ENCODE results near the gene NRIP3. TPM values are rescaled to one million over a fixed set of nuclear protein-coding genes. Genes with fewer than 3 reads are reported as not detected.

NRIP3 gene
- total and polyA plus RNA-seq, 9 of the 15 experiments (the other 6 are each of a cell fraction or from before 2014, with no cell fraction given): 4.4 to 18.7 (median 11.6) TPM

DNA sequence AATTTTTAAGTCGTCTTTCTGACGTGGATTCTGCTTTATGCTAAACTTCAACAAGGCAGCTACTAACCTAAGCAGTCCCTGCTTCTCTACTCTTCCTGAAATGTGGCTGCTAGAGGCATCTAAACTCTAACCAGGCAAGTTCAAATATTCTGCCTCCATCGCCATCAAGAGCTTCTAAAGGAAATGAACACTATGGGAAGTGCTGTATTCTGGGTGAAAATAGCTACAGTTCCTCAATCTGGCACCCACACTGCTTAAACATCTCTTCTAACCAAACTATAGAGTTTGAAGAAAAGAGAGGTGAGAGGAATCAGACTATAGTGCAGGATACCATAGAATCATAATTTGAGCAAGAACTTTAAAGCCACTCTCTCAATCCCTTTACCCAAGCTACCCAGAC is 6.3 kb downstream of the NRIP3 start (continued):
- TF ChIP-seq, protein P1, sequence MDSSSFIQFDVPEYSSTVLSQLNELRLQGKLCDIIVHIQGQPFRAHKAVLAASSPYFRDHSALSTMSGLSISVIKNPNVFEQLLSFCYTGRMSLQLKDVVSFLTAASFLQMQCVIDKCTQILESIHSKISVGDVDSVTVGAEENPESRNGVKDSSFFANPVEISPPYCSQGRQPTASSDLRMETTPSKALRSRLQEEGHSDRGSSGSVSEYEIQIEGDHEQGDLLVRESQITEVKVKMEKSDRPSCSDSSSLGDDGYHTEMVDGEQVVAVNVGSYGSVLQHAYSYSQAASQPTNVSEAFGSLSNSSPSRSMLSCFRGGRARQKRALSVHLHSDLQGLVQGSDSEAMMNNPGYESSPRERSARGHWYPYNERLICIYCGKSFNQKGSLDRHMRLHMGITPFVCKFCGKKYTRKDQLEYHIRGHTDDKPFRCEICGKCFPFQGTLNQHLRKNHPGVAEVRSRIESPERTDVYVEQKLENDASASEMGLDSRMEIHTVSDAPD (CRISPR knock-in tag; IDR thresholded peaks at IDR 0.05): no peak
- TF ChIP-seq TAL1 (IDR thresholded peaks at IDR 0.05): no peak
- TF ChIP-seq JUN (IDR thresholded peaks at IDR 0.05; ENCODE audit: borderline replicate concordance, low read depth, low read length): no peak
- TF ChIP-seq JUN (CRISPR knock-in tag; IDR thresholded peaks at IDR 0.05; ENCODE audit: borderline replicate concordance): no peak
- TF ChIP-seq KLF16 (IDR thresholded peaks at IDR 0.05): no peak
- TF ChIP-seq MCM5 (IDR thresholded peaks at IDR 0.05; ENCODE audit: low read depth): no peak
- TF ChIP-seq BACH1 (tag; IDR thresholded peaks at IDR 0.05): no peak
- no peak for TF ChIP-seq STAT5A (IDR thresholded peaks at IDR 0.05; ENCODE audit: borderline replicate concordance, low read length)

DNA sequence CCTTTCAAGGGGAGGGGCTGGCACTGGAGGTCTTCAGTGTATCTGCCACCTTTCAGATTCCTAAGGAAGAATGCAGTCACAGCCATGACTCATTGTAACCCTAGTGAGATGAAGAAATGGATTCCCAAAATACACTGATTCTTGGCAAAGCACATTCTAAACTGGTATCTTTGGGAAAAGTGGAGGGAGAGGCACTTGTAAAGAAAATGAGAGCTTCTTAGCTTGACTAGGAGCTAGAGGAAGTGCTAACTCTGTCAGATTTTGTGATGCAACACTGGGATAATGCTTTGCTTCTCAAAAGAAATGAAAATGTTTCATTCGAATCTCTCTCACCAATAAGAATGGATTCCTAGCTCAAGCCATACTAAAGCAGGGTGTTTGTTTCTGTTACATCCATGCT is 14.3 kb downstream of the NRIP3 start:
- Histone ChIP-seq H3K27me3 (ENCODE audit: control insufficient read depth in 2 of 2, insufficient read depth in 2 of 2, low read length in 2 of 2) (no peaks in the 10 kb centered on the region), H3K4me3 (no peak overlapping the region), H3K9me3 (replicated peaks; ENCODE audit: control insufficient read depth, insufficient read depth, low read depth, low read length) (no peaks in the 10 kb centered on the region), H3K79me2 (ENCODE audit: control insufficient read depth, insufficient read depth, low read length) (no peaks in the 10 kb centered on the region), H4K20me1 (replicated peaks; ENCODE audit: control insufficient read depth, insufficient read depth, low read length) (no peaks in the 10 kb centered on the region), H3K36me3 (ENCODE audit: control insufficient read depth, insufficient read depth, low read length) (no peaks in the 10 kb centered on the region), H2AFZ (ENCODE audit: low read depth, low read length) (peak overlapping the region; percentile 36), H3K4me2 (ENCODE audit: insufficient read depth, low read length) (peak overlapping the region; percentile 74; the same call in 1 of the 2 replicates), H3K4me1 (replicated peaks in 1 of 2; ENCODE audit: control insufficient read depth in 2 of 2, insufficient read depth in 2 of 2, low read length in 2 of 2) (peaks cover 6 to 37% of the 10 kb centered on the region in 2 experiments), H3K9ac (ENCODE audit: insufficient read depth in 1 of 2, low read depth in 2 of 2, low read length in 2 of 2) (peak overlapping the region in 1 of 2 experiments; percentile 6; a peak in 1 of 4 replicates), H3K9me1 (ENCODE audit: control insufficient read depth, insufficient read depth, low read length) (no peaks in the 10 kb centered on the region), H3K27ac (ENCODE audit: extremely low read depth, low read depth, low read length) (peak overlapping the region; percentile 55; the same call in 2 of the 3 replicates)
- FAIRE-seq (no peak), DNase-seq (ENCODE audit: extremely low read depth in 1 of 4, low spot score in 3 of 4) (peak in 3 of 4 experiments; percentile 20 to 37 (median 30)), ATAC-seq (peak; percentile 30; the same call in 1 of the 3 replicates)
- POLR2A ChIA-PET: interaction anchor here (0.5 to 3.4 kb wide), 6 partner anchors 8 to 58 kb away, joined by 3 to 12 read pairs (median 3); partner anchors contain the start of genes NRIP3 and TMEM9B
- 36% methylated on average over 1 of the region's 1 CpG for WGBS (ENCODE audit: insufficient coverage, low coverage, missing lambda C conversion rate)
- CTCF ChIA-PET (ENCODE audit: low intra/inter-chr PET ratio): no interaction called here
- intact Hi-C loops (cut with micrococcal nuclease) (no loop called here), in situ Hi-C loops (cut with MboI) (no loop called here)
- BruUV-seq (replicated peaks): no TSS peak
- TF ChIP-seq NELFE (IDR thresholded peaks at IDR 0.05; ENCODE audit: insufficient read depth, insufficient read length): no peak
- TF ChIP-seq CEBPG (CRISPR knock-in tag; IDR thresholded peaks at IDR 0.05): peak; percentile 62; the same call in 1 of the 2 replicates
- TF ChIP-seq CEBPG (tag; conservative IDR thresholded peaks at IDR 0.05 in 1 of 2, IDR thresholded peaks at IDR 0.05 in 1 of 2): peak; percentile 64 to 77; a peak in 3 of 4 replicates
- TF ChIP-seq, protein P2, sequence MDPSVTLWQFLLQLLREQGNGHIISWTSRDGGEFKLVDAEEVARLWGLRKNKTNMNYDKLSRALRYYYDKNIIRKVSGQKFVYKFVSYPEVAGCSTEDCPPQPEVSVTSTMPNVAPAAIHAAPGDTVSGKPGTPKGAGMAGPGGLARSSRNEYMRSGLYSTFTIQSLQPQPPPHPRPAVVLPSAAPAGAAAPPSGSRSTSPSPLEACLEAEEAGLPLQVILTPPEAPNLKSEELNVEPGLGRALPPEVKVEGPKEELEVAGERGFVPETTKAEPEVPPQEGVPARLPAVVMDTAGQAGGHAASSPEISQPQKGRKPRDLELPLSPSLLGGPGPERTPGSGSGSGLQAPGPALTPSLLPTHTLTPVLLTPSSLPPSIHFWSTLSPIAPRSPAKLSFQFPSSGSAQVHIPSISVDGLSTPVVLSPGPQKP (CRISPR knock-in tag; IDR thresholded peaks at IDR 0.05): no peak
- TF ChIP-seq NFRKB (IDR thresholded peaks at IDR 0.05; ENCODE audit: low read depth): 0 out of 2 replicates have a peak, but pooled peaks have one; percentile 33
- TF ChIP-seq RAD21 (CRISPR knock-in tag; conservative IDR thresholded peaks at IDR 0.05 in 1 of 2, IDR thresholded peaks at IDR 0.05 in 1 of 2): no peak
- no peak for TF ChIP-seq ZBTB8A (IDR thresholded peaks at IDR 0.05; ENCODE audit: partially characterized antibody)
- TF ChIP-seq CTBP1 (IDR thresholded peaks at IDR 0.05; ENCODE audit: borderline replicate concordance): peak; percentile 22; the same call in 1 of the 2 replicates
- TF ChIP-seq CBX5 (IDR thresholded peaks at IDR 0.05; ENCODE audit: borderline replicate concordance, low read depth): no peak
- TF ChIP-seq KDM1A (IDR thresholded peaks at IDR 0.05): peak in 1 of 2 experiments; percentile 13; a peak in 1 of 4 replicates
- no peak for TF ChIP-seq NFYB (IDR thresholded peaks at IDR 0.05; ENCODE audit: extremely low read depth, insufficient read length)
- no peak for TF ChIP-seq PRPF4 (IDR thresholded peaks at IDR 0.05; ENCODE audit: insufficient read depth, low read depth, low read length, poor library complexity, severe bottlenecking)
- TF ChIP-seq ZNF436 (CRISPR knock-in tag; IDR thresholded peaks at IDR 0.05): no peak

Measured in K562 (cell line).